DND-41 (cell line): Measurements from ENCODE around the gene PDE6A.

Source experiments
- ATAC-seq: fragments of 200-7000 bp; cut with Tn5 transposase; 3 replicates; pipeline ENCODE4 v1.9.1; 2021; ENCODE audit warnings: low read depth; ENCODE audit not compliant: insufficient read depth
- DNase-seq: peaks from one replicate; pipeline ENCODE4 v3.0.0-alpha.2; 2020
- H2AFZ ChIP-seq: 2 replicates; pipeline ENCODE4 v1.6.0; 2012; ENCODE audit warnings: low read depth, low read length
- H3K27ac ChIP-seq: 2 replicates; pipeline ENCODE4 v1.5.1; 2012; ENCODE audit warnings: low read length, inconsistent platforms
- H3K27me3 ChIP-seq: fragments of 200-600 bp; sonication (generic); 2 replicates; pipeline ENCODE4 v1.6.0; 2012; ENCODE audit warnings: low read length, mild to moderate bottlenecking, inconsistent platforms; ENCODE audit not compliant: insufficient read depth, poor library complexity
- H3K36me3 ChIP-seq: 2 replicates; pipeline ENCODE4 v1.5.1; 2012; ENCODE audit warnings: low read length, inconsistent platforms; ENCODE audit not compliant: insufficient read depth
- H3K4me1 ChIP-seq: 2 replicates; pipeline ENCODE4 v1.5.1; 2012; ENCODE audit warnings: mild to moderate bottlenecking, low read length; ENCODE audit not compliant: insufficient read depth
- H3K4me2 ChIP-seq: 2 replicates; pipeline ENCODE4 v1.6.0; 2012; ENCODE audit warnings: mild to moderate bottlenecking, moderate library complexity, low read length, inconsistent platforms; ENCODE audit not compliant: insufficient read depth
- H3K4me3 ChIP-seq, 2 experiments: fragments of 200-600 bp in 1 of 2; shearing (Covaris generic) in 1 of 2; 2 replicates each; pipeline ENCODE4 v1.5.1; 2012 to 2016; ENCODE audit warnings: inconsistent platforms in 2 of 2, low read length in 2 of 2, mild to moderate bottlenecking in 2 of 2, low read depth in 1 of 2, moderate library complexity in 1 of 2
- H3K79me2 ChIP-seq: 2 replicates; pipeline ENCODE4 v1.6.0; 2012; ENCODE audit warnings: low read length, inconsistent platforms; ENCODE audit not compliant: insufficient read depth
- H3K9ac ChIP-seq: 2 replicates; pipeline ENCODE4 v1.6.0; 2012; ENCODE audit warnings: low read depth, mild to moderate bottlenecking, inconsistent platforms, low read length, moderate library complexity
- H3K9me3 ChIP-seq: 2 replicates; pipeline ENCODE4 v1.5.1; 2012; ENCODE audit warnings: low read length, moderate library complexity, mild to moderate bottlenecking, inconsistent platforms; ENCODE audit not compliant: insufficient read depth, severe bottlenecking
- H4K20me1 ChIP-seq: 2 replicates; pipeline ENCODE4 v1.6.0; 2012; ENCODE audit warnings: low read length; ENCODE audit not compliant: insufficient read depth
- CTCF ChIP-seq: IDR thresholded peaks from 2 replicates; pipeline ENCODE4 v1.5.1; 2012; ENCODE audit warnings: borderline replicate concordance, low read length, moderate library complexity, mild to moderate bottlenecking; ENCODE audit not compliant: poor library complexity, severe bottlenecking; ENCODE audit errors: extremely low read depth
- EZH2 ChIP-seq: IDR thresholded peaks from 3 replicates; pipeline ENCODE4 v1.6.1; 2012; ENCODE audit warnings: borderline replicate concordance, low read depth, mild to moderate bottlenecking, moderate library complexity, low read length, inconsistent platforms; ENCODE audit not compliant: severe bottlenecking

The PDE6A gene

GRCh38 chr5:149907828-149908227 lies 36.8 kb downstream of the PDE6A start:
- no peak for TF ChIP-seq CTCF
- TF ChIP-seq EZH2 = no peak
- DNase-seq (no peak), ATAC-seq (no peak)
- H3K27me3 ChIP-seq = peaks cover 15% of the 10 kb centered on the region
- H4K20me1 ChIP-seq = no peaks in the 10 kb centered on the region
- H3K4me3 ChIP-seq = no peak overlapping the region
- H3K79me2 ChIP-seq = no peaks in the 10 kb centered on the region
- H3K36me3 ChIP-seq = no peaks in the 10 kb centered on the region
- no peak overlapping the region for H3K4me2 ChIP-seq
- no peaks in the 10 kb centered on the region for H3K9me3 ChIP-seq
- H3K9ac ChIP-seq = no peak overlapping the region
- H3K27ac ChIP-seq = no peak overlapping the region
- no peak overlapping the region for H2AFZ ChIP-seq
- no peaks in the 10 kb centered on the region for H3K4me1 ChIP-seq

- Histone ChIP-seq H3K4me3 (no peak overlapping the region), H3K4me1 (no peaks in the 10 kb centered on the region), H4K20me1 (no peaks in the 10 kb centered on the region), H3K27me3 (peaks cover 15% of the 10 kb centered on the region), H2AFZ (no peak overlapping the region), H3K36me3 (no peaks in the 10 kb centered on the region), H3K79me2 (no peaks in the 10 kb centered on the region), H3K4me2 (no peak overlapping the region), H3K9ac (no peak overlapping the region), H3K27ac (no peak overlapping the region), H3K9me3 (no peaks in the 10 kb centered on the region)
- TF ChIP-seq EZH2 (no peak), CTCF (no peak)
- no peak for ATAC-seq
- no peak for DNase-seq
Measured at GRCh38 chr5:149904977-149905376, 39.6 kb downstream of the PDE6A start.

GRCh38 chr5:149904293-149904886 lies 40.2 kb downstream of the PDE6A start:
- Histone ChIP-seq H3K36me3 (no peaks in the 10 kb centered on the region), H3K79me2 (no peaks in the 10 kb centered on the region), H3K9ac (no peak overlapping the region), H3K4me3 (no peak overlapping the region), H3K4me1 (no peaks in the 10 kb centered on the region), H2AFZ (no peak overlapping the region), H3K27ac (no peak overlapping the region), H4K20me1 (no peaks in the 10 kb centered on the region), H3K27me3 (peaks cover 13% of the 10 kb centered on the region), H3K9me3 (no peaks in the 10 kb centered on the region), H3K4me2 (no peak overlapping the region)
- DNase-seq (no peak), ATAC-seq (no peak)
- TF ChIP-seq CTCF = no peak
- no peak for TF ChIP-seq EZH2

GRCh38 chr5:149903404-149903803 lies 41.2 kb downstream of the PDE6A start:
- Histone ChIP-seq H3K4me2 (no peak overlapping the region), H3K4me1 (no peaks in the 10 kb centered on the region), H3K27me3 (peaks cover 19% of the 10 kb centered on the region), H3K9me3 (no peaks in the 10 kb centered on the region), H2AFZ (no peak overlapping the region), H3K9ac (no peak overlapping the region), H3K4me3 (no peak overlapping the region), H3K79me2 (no peaks in the 10 kb centered on the region), H4K20me1 (no peaks in the 10 kb centered on the region), H3K27ac (no peak overlapping the region), H3K36me3 (no peaks in the 10 kb centered on the region)
- TF ChIP-seq CTCF = no peak
- no peak for TF ChIP-seq EZH2
- ATAC-seq (no peak), DNase-seq (no peak)
